PC-3 (cell line): ENCODE measurements around the gene TRIM71. TPM values are rescaled to one million over a fixed set of nuclear protein-coding genes. Genes with fewer than 3 reads are reported as not detected.

Experiments
- ATAC-seq: fragments of 200-7000 bp; cut with Tn5 transposase; 2 replicates; pipeline ENCODE4 v1.9.1; 2020; ENCODE audit warnings: mild to moderate bottlenecking, moderate library complexity
- BruUV-seq: library from RNA; stranded (reverse); fragments of 400-500 nt; replicated peaks from 2 replicates; lab custom pipeline; 2021; lab: Mats Ljungman, UMichigan
- CTCF ChIA-PET: fragments of 300-600 bp; sonication (Branson Sonifier 250); formaldehyde crosslinking; loops from one replicate; lab custom pipeline; 2022; ENCODE audit warnings: antibody characterized with exemption; lab: Charles Lee
- POLR2A ChIA-PET: fragments of 300-600 bp; sonication (Branson Sonifier 250); formaldehyde crosslinking; loops from one replicate; lab custom pipeline; 2022; ENCODE audit warnings: antibody characterized with exemption; ENCODE audit not compliant: unreplicated experiment; lab: Charles Lee
- DNase-seq: peaks from one replicate; pipeline ENCODE4 v3.0.0-alpha.2; 2015
- H2AFZ ChIP-seq: fragments of 300-600 bp; sonication (generic); 2 replicates; pipeline ENCODE4 v1.6.0; 2016; ENCODE audit warnings: antibody characterized with exemption, low read length
- H3F3A ChIP-seq: fragments of 300-600 bp; sonication (generic); one replicate; pipeline ENCODE4 v1.6.0; 2017; ENCODE audit warnings: antibody characterized with exemption, low read length, control low read depth, mild to moderate bottlenecking; ENCODE audit not compliant: unreplicated experiment
- H3K27ac ChIP-seq: fragments of 300-600 bp; sonication (generic); 2 replicates; pipeline ENCODE4 v1.5.1; 2016; ENCODE audit warnings: mild to moderate bottlenecking, low read length
- H3K27me3 ChIP-seq: fragments of 300-600 bp; sonication (generic); 2 replicates; pipeline ENCODE4 v1.6.1; 2016; ENCODE audit warnings: low read length, mixed read lengths
- H3K36me3 ChIP-seq: fragments of 300-600 bp; sonication (generic); 2 replicates; pipeline ENCODE4 v1.6.1; 2016; ENCODE audit warnings: low read depth, mixed run types, low read length, mixed read lengths
- H3K4me1 ChIP-seq: fragments of 300-600 bp; sonication (generic); 2 replicates; pipeline ENCODE4 v1.5.1; 2016; ENCODE audit warnings: low read length; ENCODE audit not compliant: insufficient read depth
- H3K4me2 ChIP-seq: fragments of 300-600 bp; sonication (generic); 2 replicates; pipeline ENCODE4 v1.6.0; 2016; ENCODE audit warnings: low read length
- H3K4me3 ChIP-seq: fragments of 300-600 bp; sonication (generic); 2 replicates; pipeline ENCODE4 v1.5.1; 2016; ENCODE audit warnings: mild to moderate bottlenecking, low read length, mixed read lengths
- H3K79me2 ChIP-seq: fragments of 300-600 bp; sonication (generic); 2 replicates; pipeline ENCODE4 v1.6.1; 2017; ENCODE audit warnings: low read length, mixed read lengths
- H3K9ac ChIP-seq: fragments of 300-600 bp; sonication (generic); 2 replicates; pipeline ENCODE4 v1.6.0; 2016; ENCODE audit warnings: mild to moderate bottlenecking, low read length
- H3K9me2 ChIP-seq: fragments of 300-600 bp; sonication (generic); replicated peaks from 2 replicates; pipeline ENCODE4 v1.6.1; 2016; ENCODE audit warnings: mixed run types, low read length, mixed read lengths
- H3K9me3 ChIP-seq: fragments of 300-600 bp; sonication (generic); 2 replicates; pipeline ENCODE4 v1.6.1; 2016; ENCODE audit warnings: low read length, mixed read lengths
- H4K20me1 ChIP-seq: fragments of 300-600 bp; sonication (generic); 2 replicates; pipeline ENCODE4 v1.6.1; 2016; ENCODE audit warnings: low read length, mixed read lengths
- EZH2 ChIP-seq: fragments of 300-600 bp; sonication (generic); IDR thresholded peaks from one replicate; pipeline ENCODE4 v1.6.1; 2017; ENCODE audit warnings: antibody characterized with exemption, mild to moderate bottlenecking, low read length; ENCODE audit not compliant: unreplicated experiment
- EZH2phosphoT487 ChIP-seq: fragments of 300-600 bp; sonication (generic); IDR thresholded peaks from 2 replicates; pipeline ENCODE4 v1.6.1; 2018; ENCODE audit warnings: mild to moderate bottlenecking, antibody characterized with exemption, low read length, borderline replicate concordance
- intact Hi-C: fragments of 100-400 bp; cut with micrococcal nuclease; formaldehyde crosslinking; loops from 2 replicates; pipeline ENCODE4 v1.9.0; 2023
- total RNA-seq: library from RNA; depleted of rRNA; stranded (reverse); fragments of >200 nt; gene quantifications from 2 replicates; pipeline ENCODE4 v1.2.3, GENCODE V29; 2014
- TF ChIP-seq, protein P1 (sequence below): fragments of 300-600 bp; sonication (generic); conservative IDR thresholded peaks from 2 replicates; pipeline ENCODE4 v1.5.1; 2017; ENCODE audit warnings: antibody characterized with exemption, low read depth, mild to moderate bottlenecking, low read length

Gene TRIM71
- total RNA-seq, 1 experiment from 2014 or later: 0.11 TPM

- Histone ChIP-seq H2AFZ (peak overlapping the region; percentile 95), H3K9me2 (no peaks in the 10 kb centered on the region), H3K36me3 (no peaks in the 10 kb centered on the region), H3K4me1 (peaks cover 5% of the 10 kb centered on the region), H3K9ac (peak overlapping the region; percentile 73; the same call in 1 of the 2 replicates), H3K79me2 (no peaks in the 10 kb centered on the region), H3K27me3 (no peaks in the 10 kb centered on the region), H3K4me2 (peak overlapping the region; percentile 85), H3F3A (no peaks in the 10 kb centered on the region), H3K27ac (no peak overlapping the region), H3K9me3 (no peaks in the 10 kb centered on the region), H4K20me1 (no peaks in the 10 kb centered on the region), H3K4me3 (peak overlapping the region; percentile 75)
- ChIA-PET CTCF (interaction anchor here (0.6 to 2.0 kb wide), 4 partner anchors 8 to 299 kb away, joined by 3 to 11 read pairs (median 4); no protein-coding TSS in a partner anchor), POLR2A (interaction anchor here (0.5 to 0.6 kb wide), 2 partner anchors 45 to 95 kb away, joined by 3 read pairs; partner anchors contain the start of gene CNOT10)
- BruUV-seq: no TSS peak
- intact Hi-C loops: loop anchor here (2.0 kb wide), 1 partner anchor 155 kb away; no protein-coding TSS in a partner anchor
- TF ChIP-seq EZH2: no peak
- TF ChIP-seq EZH2phosphoT487: no peak
- TF ChIP-seq, protein P1, sequence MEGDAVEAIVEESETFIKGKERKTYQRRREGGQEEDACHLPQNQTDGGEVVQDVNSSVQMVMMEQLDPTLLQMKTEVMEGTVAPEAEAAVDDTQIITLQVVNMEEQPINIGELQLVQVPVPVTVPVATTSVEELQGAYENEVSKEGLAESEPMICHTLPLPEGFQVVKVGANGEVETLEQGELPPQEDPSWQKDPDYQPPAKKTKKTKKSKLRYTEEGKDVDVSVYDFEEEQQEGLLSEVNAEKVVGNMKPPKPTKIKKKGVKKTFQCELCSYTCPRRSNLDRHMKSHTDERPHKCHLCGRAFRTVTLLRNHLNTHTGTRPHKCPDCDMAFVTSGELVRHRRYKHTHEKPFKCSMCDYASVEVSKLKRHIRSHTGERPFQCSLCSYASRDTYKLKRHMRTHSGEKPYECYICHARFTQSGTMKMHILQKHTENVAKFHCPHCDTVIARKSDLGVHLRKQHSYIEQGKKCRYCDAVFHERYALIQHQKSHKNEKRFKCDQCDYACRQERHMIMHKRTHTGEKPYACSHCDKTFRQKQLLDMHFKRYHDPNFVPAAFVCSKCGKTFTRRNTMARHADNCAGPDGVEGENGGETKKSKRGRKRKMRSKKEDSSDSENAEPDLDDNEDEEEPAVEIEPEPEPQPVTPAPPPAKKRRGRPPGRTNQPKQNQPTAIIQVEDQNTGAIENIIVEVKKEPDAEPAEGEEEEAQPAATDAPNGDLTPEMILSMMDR: no peak
- ATAC-seq (no peak), DNase-seq (no peak)
Measured at GRCh38 chr3:32780071-32780734, 37.6 kb upstream of the TRIM71 start.

GRCh38 chr3:32780735-32781210 is 37.0 kb upstream of the TRIM71 start:
- POLR2A ChIA-PET: interaction anchor here (0.5 kb wide), 1 partner anchor 44 kb away, joined by 3 read pairs; no protein-coding TSS in a partner anchor
- H3K9ac ChIP-seq: peak overlapping the region; percentile 73
- intact Hi-C loops: loop anchor here (1.0 to 2.0 kb wide), 6 partner anchors 11 to 154 kb away; no protein-coding TSS in a partner anchor

More at GRCh38 chr3:32780735-32781210, 37.0 kb upstream of the TRIM71 start:
- H3K9me3 ChIP-seq: no peaks in the 10 kb centered on the region
- CTCF ChIA-PET: interaction anchor here (0.7 to 2.0 kb wide), 5 partner anchors 8 to 299 kb away, joined by 3 to 11 read pairs (median 5); no protein-coding TSS in a partner anchor
- H3K36me3 ChIP-seq: no peaks in the 10 kb centered on the region
- H4K20me1 ChIP-seq: no peaks in the 10 kb centered on the region
- H3K79me2 ChIP-seq: no peaks in the 10 kb centered on the region
- BruUV-seq: no TSS peak
- peak overlapping the region; percentile 85 for H3K4me2 ChIP-seq
- no peaks in the 10 kb centered on the region for H3F3A ChIP-seq
- H3K4me1 ChIP-seq: peaks cover 5% of the 10 kb centered on the region
- peak overlapping the region; percentile 35 for H3K27ac ChIP-seq
- H2AFZ ChIP-seq: peak overlapping the region; percentile 95
- no peaks in the 10 kb centered on the region for H3K27me3 ChIP-seq
- DNase-seq: peak; percentile 75
- ATAC-seq: peak; percentile 75
- TF ChIP-seq EZH2phosphoT487 (no peak), EZH2 (no peak)
- TF ChIP-seq, protein P1: no peak
- peak overlapping the region; percentile 75 for H3K4me3 ChIP-seq
- H3K9me2 ChIP-seq: no peaks in the 10 kb centered on the region
